ENCODE results near the gene ELN.

The ELN gene

DNA sequence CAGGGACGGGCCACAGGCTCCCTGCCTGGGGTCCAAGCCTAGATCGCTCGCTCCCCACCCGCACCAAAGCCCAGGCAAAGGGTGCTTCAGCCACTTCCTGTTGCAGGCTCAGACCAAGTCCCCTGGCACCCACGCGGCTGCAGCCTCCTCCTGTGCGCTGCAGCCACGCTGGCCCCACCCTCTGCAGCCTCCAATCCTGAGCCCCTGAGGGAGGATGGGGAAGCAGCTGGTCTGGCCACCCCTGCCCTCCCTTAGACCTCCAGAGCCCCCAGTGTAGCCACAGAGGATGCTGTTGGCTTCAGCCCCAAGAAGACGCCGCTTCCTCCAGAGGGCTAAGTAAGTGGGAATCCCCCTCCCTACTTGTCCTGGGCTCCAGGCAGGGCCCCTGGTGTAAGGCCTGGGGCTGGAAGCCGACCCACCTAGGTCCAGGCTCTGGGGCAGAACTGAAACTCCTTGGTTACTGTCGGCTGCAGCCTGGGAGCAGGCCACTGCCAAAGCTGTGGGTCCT, 65.0 kb downstream of the ELN start:
- H3K4me1 ChIP-seq (ENCODE audit: control insufficient read depth, low read length): peaks cover 56% of the 10 kb centered on the region
- TF ChIP-seq EZH2phosphoT487 (IDR thresholded peaks at IDR 0.05; ENCODE audit: borderline replicate concordance, low read length): no peak
- TF ChIP-seq CTCF (IDR thresholded peaks at IDR 0.05; ENCODE audit: low read depth, low read length, poor library complexity, severe bottlenecking): no peak
- peaks cover 31% of the 10 kb centered on the region for H3K79me2 ChIP-seq (ENCODE audit: control insufficient read depth, low read length)
- H3K9me2 ChIP-seq (replicated peaks; ENCODE audit: control insufficient read depth, low read length): no peaks in the 10 kb centered on the region
- no peaks in the 10 kb centered on the region for H4K20me1 ChIP-seq (ENCODE audit: control insufficient read depth, insufficient read depth, low read depth, low read length)
- peak overlapping the region; percentile 76 for H3K27ac ChIP-seq (ENCODE audit: low read depth, low read length)
- peaks cover 6% of the 10 kb centered on the region for H3F3A ChIP-seq (ENCODE audit: control insufficient read depth, insufficient read depth)
- no peaks in the 10 kb centered on the region for H3K27me3 ChIP-seq (ENCODE audit: control insufficient read depth, low read length)
- peak overlapping the region; percentile 74 for H3K4me3 ChIP-seq (ENCODE audit: low read length)
- peak overlapping the region; percentile 86 for H3K4me2 ChIP-seq (ENCODE audit: low read length)
- peaks cover 25% of the 10 kb centered on the region for H3K36me3 ChIP-seq (ENCODE audit: control insufficient read depth, low read length)
- H3K9me3 ChIP-seq (ENCODE audit: control insufficient read depth, insufficient read depth, low read length): no peaks in the 10 kb centered on the region

DNA sequence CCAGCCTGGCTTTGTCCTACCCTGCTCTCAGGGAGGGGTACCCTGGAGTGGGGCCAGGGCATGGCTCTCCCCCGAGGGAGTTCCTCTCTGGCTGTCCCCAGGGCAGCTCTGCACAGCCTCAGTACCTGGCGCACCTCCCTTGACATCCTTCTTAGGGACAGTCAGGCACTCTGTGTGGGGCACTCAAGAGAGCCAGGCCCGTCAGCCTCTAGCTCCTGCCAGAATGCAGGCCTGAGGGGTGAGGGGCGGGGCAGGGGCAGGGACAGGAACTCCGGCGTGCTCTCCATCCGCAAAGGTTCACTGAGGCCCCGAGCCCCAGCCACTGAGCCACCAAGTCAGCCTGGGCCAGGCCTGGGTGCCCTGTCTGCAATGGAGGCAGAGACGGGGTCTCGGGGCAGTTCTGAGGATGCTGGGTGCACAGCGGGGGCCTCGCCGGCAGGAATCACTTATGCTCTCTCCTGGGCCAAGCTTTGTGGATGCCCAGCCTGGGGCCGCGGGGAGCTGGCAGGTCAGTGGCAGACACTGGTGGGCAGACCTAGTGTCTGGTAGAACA, 65.8 kb downstream of the ELN start:
- Histone ChIP-seq H3K9me3 (ENCODE audit: control insufficient read depth, insufficient read depth, low read length) (no peaks in the 10 kb centered on the region), H3K4me3 (ENCODE audit: low read length) (peak overlapping the region; percentile 74), H3K36me3 (ENCODE audit: control insufficient read depth, low read length) (peaks cover 25% of the 10 kb centered on the region), H3K4me1 (ENCODE audit: control insufficient read depth, low read length) (peaks cover 63% of the 10 kb centered on the region), H4K20me1 (ENCODE audit: control insufficient read depth, insufficient read depth, low read depth, low read length) (no peaks in the 10 kb centered on the region), H3K27ac (ENCODE audit: low read depth, low read length) (peak overlapping the region; percentile 76), H3K4me2 (ENCODE audit: low read length) (peak overlapping the region; percentile 86), H3F3A (ENCODE audit: control insufficient read depth, insufficient read depth) (peaks cover 6% of the 10 kb centered on the region), H3K27me3 (ENCODE audit: control insufficient read depth, low read length) (no peaks in the 10 kb centered on the region), H3K79me2 (ENCODE audit: control insufficient read depth, low read length) (peaks cover 31% of the 10 kb centered on the region), H3K9me2 (replicated peaks; ENCODE audit: control insufficient read depth, low read length) (no peaks in the 10 kb centered on the region)
- TF ChIP-seq CTCF (IDR thresholded peaks at IDR 0.05; ENCODE audit: low read depth, low read length, poor library complexity, severe bottlenecking) (no peak), EZH2phosphoT487 (IDR thresholded peaks at IDR 0.05; ENCODE audit: borderline replicate concordance, low read length) (no peak)

DNA sequence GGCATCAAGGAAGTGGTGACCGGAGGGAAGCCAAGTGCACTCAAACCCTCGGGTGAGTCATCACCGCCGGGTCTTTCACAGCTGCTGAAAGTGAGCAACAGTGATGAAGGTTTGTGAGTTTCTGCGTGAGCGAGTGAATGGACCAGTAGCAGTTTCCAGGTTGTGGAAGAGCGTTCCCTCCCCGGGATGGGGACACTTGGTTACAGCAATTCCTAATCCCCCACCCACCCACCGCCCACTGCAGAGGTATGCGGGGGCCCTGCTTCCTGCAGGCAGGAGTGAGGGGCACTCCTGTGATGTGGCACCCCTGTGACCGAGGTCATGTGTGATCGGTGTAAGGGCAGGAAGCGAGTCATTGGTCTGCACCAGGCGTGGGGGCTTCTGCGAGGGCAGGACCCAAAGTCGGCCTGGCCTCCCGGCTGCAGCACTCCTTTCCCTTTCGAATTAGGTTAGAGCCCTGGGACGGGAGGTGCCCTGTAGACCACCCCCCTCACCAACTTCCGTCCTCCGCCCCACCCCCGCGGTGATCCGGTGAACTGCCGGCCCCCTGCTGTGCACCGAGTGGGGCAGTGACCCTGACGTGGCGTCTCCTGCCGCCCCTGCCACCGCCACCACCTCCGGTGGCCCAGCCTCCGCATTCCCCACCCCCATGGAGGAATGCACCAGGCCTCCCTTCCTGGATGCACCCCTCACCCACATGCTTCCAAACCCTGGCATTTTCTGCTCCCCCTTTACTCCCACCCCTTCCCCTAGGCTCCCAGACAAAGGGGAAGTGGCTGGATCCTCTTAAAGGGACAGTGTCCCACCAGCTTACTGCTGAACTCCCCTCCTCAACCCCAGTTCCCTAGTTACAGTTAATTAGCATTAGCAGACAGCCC, 66.5 kb downstream of the ELN start:
- Histone ChIP-seq H3K4me2 (ENCODE audit: low read length) (peak overlapping the region; percentile 86), H3K9me3 (ENCODE audit: control insufficient read depth, insufficient read depth, low read length) (no peaks in the 10 kb centered on the region), H3K4me1 (ENCODE audit: control insufficient read depth, low read length) (peaks cover 71% of the 10 kb centered on the region), H3K4me3 (ENCODE audit: low read length) (peak overlapping the region; percentile 74), H3K9me2 (replicated peaks; ENCODE audit: control insufficient read depth, low read length) (no peaks in the 10 kb centered on the region), H3K27ac (ENCODE audit: low read depth, low read length) (peak overlapping the region; percentile 76), H3K79me2 (ENCODE audit: control insufficient read depth, low read length) (peaks cover 31% of the 10 kb centered on the region), H3K36me3 (ENCODE audit: control insufficient read depth, low read length) (peaks cover 29% of the 10 kb centered on the region), H4K20me1 (ENCODE audit: control insufficient read depth, insufficient read depth, low read depth, low read length) (no peaks in the 10 kb centered on the region), H3K27me3 (ENCODE audit: control insufficient read depth, low read length) (no peaks in the 10 kb centered on the region), H3F3A (ENCODE audit: control insufficient read depth, insufficient read depth) (peaks cover 7% of the 10 kb centered on the region)
- TF ChIP-seq CTCF (IDR thresholded peaks at IDR 0.05; ENCODE audit: low read depth, low read length, poor library complexity, severe bottlenecking): no peak
- no peak for TF ChIP-seq EZH2phosphoT487 (IDR thresholded peaks at IDR 0.05; ENCODE audit: borderline replicate concordance, low read length)
